ENCODE data around the gene SH3BGRL2.

The SH3BGRL2 gene

GRCh38 chr6:79686707-79687309, 55.7 kb downstream of the SH3BGRL2 start:
- no peak for TF ChIP-seq CTCF (conservative IDR thresholded peaks at IDR 0.05; ENCODE audit: low read depth)
- DNase-seq (ENCODE audit: low spot score), result no peak
- ChIA-PET CTCF (interaction anchor here (0.6 kb wide), 1 partner anchor 31 kb away, joined by 4 read pairs; no protein-coding TSS in a partner anchor), POLR2A (ENCODE audit: low non-redundant PET) (no interaction called here)
- no peak overlapping the region for H3K27ac ChIP-seq

GRCh38 chr6:79687759-79688158, 56.6 kb downstream of the SH3BGRL2 start:
- CTCF ChIA-PET, result interaction anchor here (0.9 kb wide), 1 partner anchor 74 kb away, joined by 4 read pairs; no protein-coding TSS in a partner anchor

GRCh38 chr6:79694156-79694555, 63.0 kb downstream of the SH3BGRL2 start:
- CTCF ChIA-PET, result interaction anchor here (1.5 kb wide), 1 partner anchor 20 kb away, joined by 3 read pairs; no protein-coding TSS in a partner anchor
- no peak overlapping the region for H3K27ac ChIP-seq
- DNase-seq (ENCODE audit: low spot score), result no peak
- POLR2A ChIA-PET (ENCODE audit: low non-redundant PET), result no interaction called here
- TF ChIP-seq CTCF (conservative IDR thresholded peaks at IDR 0.05; ENCODE audit: low read depth), result no peak

More at GRCh38 chr6:79687759-79688158, 56.6 kb downstream of the SH3BGRL2 start:
- no peak for DNase-seq (ENCODE audit: low spot score)
- H3K27ac ChIP-seq, result no peak overlapping the region
- no peak for TF ChIP-seq CTCF (conservative IDR thresholded peaks at IDR 0.05; ENCODE audit: low read depth)
- POLR2A ChIA-PET (ENCODE audit: low non-redundant PET), result no interaction called here

GRCh38 chr6:79694623-79695343, 63.7 kb downstream of the SH3BGRL2 start:
- ChIA-PET CTCF (interaction anchor here (1.5 kb wide), 1 partner anchor 19 kb away, joined by 3 read pairs; no protein-coding TSS in a partner anchor), POLR2A (ENCODE audit: low non-redundant PET) (no interaction called here)
- DNase-seq (ENCODE audit: low spot score), result no peak
- no peak overlapping the region for H3K27ac ChIP-seq
- TF ChIP-seq CTCF (conservative IDR thresholded peaks at IDR 0.05; ENCODE audit: low read depth), result no peak

GRCh38 chr6:79697430-79697829, 66.3 kb downstream of the SH3BGRL2 start:
- no peak for TF ChIP-seq CTCF (conservative IDR thresholded peaks at IDR 0.05; ENCODE audit: low read depth)
- ChIA-PET CTCF (interaction anchor here (1.0 kb wide), 1 partner anchor 116 kb away, joined by 3 read pairs; no protein-coding TSS in a partner anchor), POLR2A (ENCODE audit: low non-redundant PET) (no interaction called here)
- no peak overlapping the region for H3K27ac ChIP-seq
- DNase-seq (ENCODE audit: low spot score), result no peak

GRCh38 chr6:79699606-79700005, 68.5 kb downstream of the SH3BGRL2 start:
- H3K27ac ChIP-seq, result no peak overlapping the region
- ChIA-PET CTCF (no interaction called here), POLR2A (ENCODE audit: low non-redundant PET) (no interaction called here)

More at GRCh38 chr6:79699606-79700005, 68.5 kb downstream of the SH3BGRL2 start:
- no peak for TF ChIP-seq CTCF (conservative IDR thresholded peaks at IDR 0.05; ENCODE audit: low read depth)
- no peak for DNase-seq (ENCODE audit: low spot score)
